ENCODE results near the gene LRRC28. TPM values are rescaled to one million over a fixed set of nuclear protein-coding genes. Genes with fewer than 3 reads are reported as not detected.

The LRRC28 gene
- total RNA-seq, 2 experiments from 2014 or later: 12.5 to 14.4 TPM

DNA sequence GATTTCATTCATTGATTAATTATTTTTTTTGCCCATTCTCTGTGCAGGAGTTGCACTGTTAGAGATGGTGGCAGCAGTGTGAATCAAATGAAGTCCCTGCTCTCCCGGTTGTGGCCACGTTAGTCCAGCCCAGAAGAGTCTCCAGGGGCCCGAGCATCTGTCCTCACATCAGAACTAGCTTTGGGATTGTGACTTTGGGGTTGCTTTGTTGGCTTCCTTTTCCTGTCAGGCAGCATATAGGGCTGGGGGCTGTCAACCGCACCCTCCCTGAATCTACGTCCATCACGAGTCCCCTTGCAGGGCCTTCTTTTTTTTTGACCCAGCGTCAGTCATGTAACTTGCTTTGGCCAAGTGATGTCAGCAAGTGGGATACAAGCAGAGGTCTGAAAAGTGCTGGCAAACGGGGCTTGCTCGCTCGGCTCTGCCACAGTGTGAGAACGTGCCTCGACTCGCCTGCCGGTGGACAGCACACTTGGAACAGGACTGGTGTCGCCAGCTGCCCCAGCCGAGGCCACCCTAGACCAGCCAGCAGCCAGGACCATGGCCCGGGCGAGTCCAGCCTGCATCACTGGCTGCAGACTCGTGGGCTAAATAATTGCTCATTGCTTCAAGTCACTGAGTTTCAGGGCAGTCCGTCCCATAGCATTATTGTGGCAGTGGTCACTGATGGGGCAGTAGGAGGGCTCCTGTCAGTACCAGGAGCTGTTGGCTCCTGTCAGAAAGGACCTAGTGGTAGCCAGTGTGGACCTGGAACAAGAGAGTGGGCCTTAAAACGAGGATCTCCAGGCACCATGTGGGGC is 162.9 kb downstream of the LRRC28 start:
- DNase-seq (no peak), ATAC-seq (ENCODE audit: poor library complexity) (no peak)
- TF ChIP-seq, protein P1, sequence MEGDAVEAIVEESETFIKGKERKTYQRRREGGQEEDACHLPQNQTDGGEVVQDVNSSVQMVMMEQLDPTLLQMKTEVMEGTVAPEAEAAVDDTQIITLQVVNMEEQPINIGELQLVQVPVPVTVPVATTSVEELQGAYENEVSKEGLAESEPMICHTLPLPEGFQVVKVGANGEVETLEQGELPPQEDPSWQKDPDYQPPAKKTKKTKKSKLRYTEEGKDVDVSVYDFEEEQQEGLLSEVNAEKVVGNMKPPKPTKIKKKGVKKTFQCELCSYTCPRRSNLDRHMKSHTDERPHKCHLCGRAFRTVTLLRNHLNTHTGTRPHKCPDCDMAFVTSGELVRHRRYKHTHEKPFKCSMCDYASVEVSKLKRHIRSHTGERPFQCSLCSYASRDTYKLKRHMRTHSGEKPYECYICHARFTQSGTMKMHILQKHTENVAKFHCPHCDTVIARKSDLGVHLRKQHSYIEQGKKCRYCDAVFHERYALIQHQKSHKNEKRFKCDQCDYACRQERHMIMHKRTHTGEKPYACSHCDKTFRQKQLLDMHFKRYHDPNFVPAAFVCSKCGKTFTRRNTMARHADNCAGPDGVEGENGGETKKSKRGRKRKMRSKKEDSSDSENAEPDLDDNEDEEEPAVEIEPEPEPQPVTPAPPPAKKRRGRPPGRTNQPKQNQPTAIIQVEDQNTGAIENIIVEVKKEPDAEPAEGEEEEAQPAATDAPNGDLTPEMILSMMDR (IDR thresholded peaks at IDR 0.05): no peak
- no peaks in the 10 kb centered on the region for H3K36me3 Mint-ChIP-seq (ENCODE audit: low read depth)
- Histone ChIP-seq H3K27me3 (ENCODE audit: control insufficient read depth in 1 of 2, insufficient read depth in 2 of 2, low read length in 2 of 2) (no peaks in the 10 kb centered on the region), H3K9me3 (ENCODE audit: control insufficient read depth in 1 of 2, insufficient read depth in 1 of 2, low read length in 2 of 2) (no peaks in the 10 kb centered on the region), H3K4me1 (ENCODE audit: insufficient read depth, low read length) (peaks cover under 1% of the 10 kb centered on the region), H3K4me3 (ENCODE audit: low read length) (no peak overlapping the region), H3K36me3 (ENCODE audit: insufficient read depth, low read length) (no peaks in the 10 kb centered on the region), H3K27ac (ENCODE audit: low read depth in 1 of 2, low read length in 2 of 2) (no peak overlapping the region)
- no peak overlapping the region for H3K4me3 Mint-ChIP-seq
- POLR2A ChIA-PET: no interaction called here
- H3K27ac Mint-ChIP-seq: no peak overlapping the region
- no peaks in the 10 kb centered on the region for H3K4me1 Mint-ChIP-seq (ENCODE audit: low read depth)
- H3K9me3 Mint-ChIP-seq: peaks cover 2% of the 10 kb centered on the region
- intact Hi-C loops (cut with DNase I, micrococcal nuclease): loop anchor here in 1 of 2 experiments (10.0 kb wide), 1 partner anchor 59 kb away; no protein-coding TSS in a partner anchor
- CTCF ChIA-PET: no interaction called here
- H3K27me3 Mint-ChIP-seq: no peaks in the 10 kb centered on the region

DNA sequence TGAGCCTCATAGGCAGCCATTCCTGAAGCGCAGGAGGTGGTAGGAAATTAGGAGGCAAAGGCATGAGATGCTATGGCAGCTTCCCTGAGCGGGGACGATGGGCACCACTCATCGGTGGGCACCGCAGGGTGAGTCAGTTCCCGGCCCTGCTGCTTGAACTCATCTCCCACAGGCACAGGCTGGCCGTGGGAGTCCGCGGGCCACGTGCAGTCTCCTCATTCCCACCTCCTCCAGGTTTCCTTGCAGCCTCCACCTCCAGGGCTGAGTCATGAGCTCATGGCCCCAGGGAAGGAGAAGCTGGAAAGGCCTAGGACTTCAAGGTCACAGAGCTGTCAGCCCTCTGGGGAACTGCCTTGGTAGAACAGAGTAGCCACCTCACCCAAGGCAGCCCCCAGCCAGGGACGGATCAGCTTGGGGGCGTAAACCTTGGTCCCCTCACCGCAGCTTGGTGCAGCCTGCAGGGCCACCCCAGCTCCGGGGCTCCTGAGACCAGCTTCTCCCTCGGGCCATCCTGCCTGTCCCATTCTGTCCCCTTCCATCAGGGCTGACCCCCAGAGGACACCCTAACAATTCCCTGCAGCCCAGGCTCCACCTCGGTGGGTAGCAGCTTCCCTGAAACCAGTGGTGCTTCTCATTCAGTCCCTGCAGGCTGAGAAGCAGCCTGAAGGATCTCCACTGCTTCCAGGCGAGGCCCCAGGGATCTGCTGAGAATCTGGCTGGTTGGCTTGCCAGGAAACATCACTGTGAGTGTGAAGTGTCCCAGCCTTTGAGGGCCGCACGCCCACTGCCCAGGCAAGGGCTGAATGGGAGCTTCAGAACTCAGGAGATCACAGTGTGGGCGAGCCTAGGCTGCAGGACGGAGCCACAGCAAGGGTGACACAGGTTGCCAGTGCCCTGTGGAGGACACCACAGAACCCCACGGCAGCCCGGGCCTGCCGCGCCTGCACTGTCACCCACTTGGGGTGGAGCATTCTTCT is 163.8 kb downstream of the LRRC28 start:
- DNase-seq: no peak
- Mint-ChIP-seq H3K4me3 (no peak overlapping the region), H3K27ac (no peak overlapping the region), H3K4me1 (ENCODE audit: low read depth) (no peaks in the 10 kb centered on the region), H3K27me3 (no peaks in the 10 kb centered on the region), H3K36me3 (ENCODE audit: low read depth) (no peaks in the 10 kb centered on the region), H3K9me3 (peaks cover 2% of the 10 kb centered on the region)
- intact Hi-C loops (cut with DNase I, micrococcal nuclease): loop anchor here in 1 of 2 experiments (10.0 kb wide), 1 partner anchor 60 kb away; no protein-coding TSS in a partner anchor
- H3K27me3 ChIP-seq (ENCODE audit: control insufficient read depth in 1 of 2, insufficient read depth in 2 of 2, low read length in 2 of 2): no peaks in the 10 kb centered on the region
- TF ChIP-seq, protein P1 (IDR thresholded peaks at IDR 0.05): no peak
- no peaks in the 10 kb centered on the region for H3K36me3 ChIP-seq (ENCODE audit: insufficient read depth, low read length)
- no peaks in the 10 kb centered on the region for H3K4me1 ChIP-seq (ENCODE audit: insufficient read depth, low read length)
- no peak overlapping the region for H3K27ac ChIP-seq (ENCODE audit: low read depth in 1 of 2, low read length in 2 of 2)
- no peak for ATAC-seq (ENCODE audit: poor library complexity)
- H3K4me3 ChIP-seq (ENCODE audit: low read length): no peak overlapping the region
- H3K9me3 ChIP-seq (ENCODE audit: control insufficient read depth in 1 of 2, insufficient read depth in 1 of 2, low read length in 2 of 2): no peaks in the 10 kb centered on the region
- ChIA-PET POLR2A (no interaction called here), CTCF (no interaction called here)
